HL-60 (cell line): ENCODE results near the gene PACRG.

ENCODE experiments used
- DNase-seq, 2 experiments: peaks; one replicate each; pipeline ENCODE4 v3.0.0-alpha.2; 2010 to 2020; ENCODE audit warnings: low read depth in 1 of 2, low spot score in 1 of 2
- H3K27ac ChIP-seq: fragments of 250-450 bp; sonication (Bioruptor Pico); replicated peaks from 2 replicates; pipeline ENCODE4 v1.5.1; 2020; ENCODE audit warnings: mild to moderate bottlenecking, moderate library complexity
- H3K27me3 ChIP-seq: fragments of 250-450 bp; sonication (Bioruptor Pico); 2 replicates; pipeline ENCODE4 v1.5.1; 2021; ENCODE audit warnings: mild to moderate bottlenecking, moderate library complexity; ENCODE audit not compliant: insufficient read depth, poor library complexity, severe bottlenecking
- H3K4me3 ChIP-seq: replicated peaks from 2 replicates; pipeline ENCODE4 v1.5.1; 2011; ENCODE audit warnings: mild to moderate bottlenecking, control low read depth, low read length; ENCODE audit not compliant: insufficient read depth
- CTCF ChIP-seq: IDR thresholded peaks from one replicate; pipeline ENCODE4 v1.5.1; 2011; ENCODE audit warnings: low read length, control low read depth, inconsistent platforms; ENCODE audit not compliant: insufficient read depth
- GABPA ChIP-seq: IDR thresholded peaks from 2 replicates; pipeline ENCODE4 v1.6.1; 2012; ENCODE audit warnings: low read depth
- POLR2AphosphoS5 ChIP-seq: IDR thresholded peaks from 2 replicates; pipeline ENCODE4 v1.6.1; 2012; ENCODE audit warnings: low read depth
- REST ChIP-seq: IDR thresholded peaks from 2 replicates; pipeline ENCODE4 v1.6.1; 2012; ENCODE audit warnings: low read depth; ENCODE audit not compliant: insufficient replicate concordance
- SPI1 ChIP-seq: IDR thresholded peaks from 2 replicates; pipeline ENCODE4 v1.6.1; 2012; ENCODE audit warnings: low read depth, mild to moderate bottlenecking, borderline replicate concordance

The PACRG gene

DNA sequence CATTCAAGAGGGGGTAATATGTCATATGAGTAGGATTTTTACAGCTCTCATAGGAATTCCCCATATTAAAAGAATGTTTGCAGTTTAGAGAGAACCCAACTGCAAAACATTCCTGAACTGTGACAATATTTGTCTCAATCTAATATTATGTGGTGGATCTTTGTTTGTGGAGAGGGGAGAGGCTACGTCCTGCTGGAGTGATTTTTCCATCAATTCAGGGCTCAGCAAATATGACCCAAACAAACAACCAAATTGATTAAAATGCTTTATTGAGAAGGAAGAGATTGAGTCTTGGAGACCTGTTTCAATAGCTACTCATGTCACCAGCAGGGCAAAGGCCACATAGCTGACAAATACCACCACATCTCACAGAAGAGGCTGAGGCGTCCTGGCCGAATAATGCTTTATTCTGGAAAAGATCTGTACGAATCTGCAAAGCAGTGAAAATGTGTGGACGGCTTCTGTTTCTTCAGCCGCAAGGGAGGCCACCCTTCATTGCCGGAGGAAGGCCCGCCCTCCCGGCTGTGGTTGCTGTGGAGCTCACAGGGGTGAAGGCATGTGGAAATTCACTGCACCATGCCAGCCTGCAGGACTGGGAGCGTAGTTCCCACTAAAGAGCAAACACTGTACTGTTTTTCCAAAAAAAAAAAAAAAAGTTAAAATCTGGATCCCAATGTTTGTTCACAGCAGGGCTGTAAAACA is 597.1 kb downstream of the PACRG start:
- Histone ChIP-seq H3K27me3 (no peaks in the 10 kb centered on the region), H3K4me3 (no peak overlapping the region), H3K27ac (no peak overlapping the region)
- DNase-seq: peak in 1 of 2 experiments; percentile 39
- TF ChIP-seq SPI1 (no peak), GABPA (no peak), CTCF (no peak)

GRCh38 chr6:163325390-163325784 is 597.6 kb downstream of the PACRG start:
- no peak overlapping the region for H3K4me3 ChIP-seq
- no peak overlapping the region for H3K27ac ChIP-seq
- no peak for DNase-seq
- H3K27me3 ChIP-seq: no peaks in the 10 kb centered on the region
- no peak for TF ChIP-seq POLR2AphosphoS5
- TF ChIP-seq GABPA: no peak
- TF ChIP-seq CTCF: no peak

GRCh38 chr6:163327165-163327880 is 599.5 kb downstream of the PACRG start:
- H3K4me3 ChIP-seq: no peak overlapping the region
- TF ChIP-seq SPI1: no peak
- no peak for TF ChIP-seq REST
- no peak for TF ChIP-seq POLR2AphosphoS5
- TF ChIP-seq CTCF: no peak
- no peaks in the 10 kb centered on the region for H3K27me3 ChIP-seq
- DNase-seq: no peak
- H3K27ac ChIP-seq: no peak overlapping the region

DNA sequence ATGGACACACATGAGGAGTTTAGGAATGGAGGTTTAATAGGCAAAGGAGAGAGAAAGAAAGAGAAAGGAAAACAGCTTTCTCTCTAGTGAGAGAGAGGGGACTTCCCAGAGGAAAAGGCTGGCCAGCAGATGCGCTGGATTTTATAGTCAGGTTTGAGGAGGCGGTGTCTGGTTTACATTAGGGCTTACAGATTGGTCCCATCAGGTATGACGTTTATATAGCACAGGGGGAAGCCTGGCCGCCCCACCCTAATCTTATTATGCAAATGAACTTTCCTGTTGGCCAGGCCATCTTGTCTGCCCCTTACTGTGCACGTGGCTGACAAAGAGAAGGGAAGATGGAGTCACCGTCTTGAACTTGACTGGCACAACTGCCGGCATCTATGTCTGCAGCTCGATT is 600.1 kb downstream of the PACRG start:
- Histone ChIP-seq H3K27ac (no peak overlapping the region), H3K4me3 (no peak overlapping the region), H3K27me3 (no peaks in the 10 kb centered on the region)
- no peak for TF ChIP-seq REST
- DNase-seq: no peak
